ENCODE measurements around the gene COBLL1. TPM values are rescaled to one million over a fixed set of nuclear protein-coding genes. Genes with fewer than 3 reads are reported as not detected.

The COBLL1 gene
- total RNA-seq, 1 donor from 2014 or later, result 18.6 TPM

DNA sequence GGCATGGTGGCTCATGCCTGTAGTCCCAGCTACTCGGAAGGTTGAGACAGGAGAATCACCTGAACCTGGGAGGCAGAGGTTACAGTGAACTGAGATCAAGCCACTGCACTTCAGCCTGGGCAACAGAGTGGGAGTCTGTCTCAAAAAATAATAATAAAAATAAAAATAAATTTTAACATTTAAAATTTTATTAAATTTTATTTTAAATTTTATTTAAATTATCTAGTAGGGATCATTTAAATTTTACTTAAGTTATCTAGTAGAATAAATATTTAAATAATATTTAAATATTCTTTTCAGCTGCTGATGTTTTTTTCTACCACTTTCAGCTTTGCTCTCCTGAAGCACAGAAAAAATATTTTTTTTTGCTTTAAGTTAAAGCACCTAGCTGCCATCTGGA, 10.4 kb downstream of the COBLL1 start:
- H3K4me1 Mint-ChIP-seq (ENCODE audit: low read depth, unreplicated experiment), result no peaks in the 10 kb centered on the region
- no peak for DNase-seq (ENCODE audit: low read depth)
- Histone ChIP-seq H3K4me1 (ENCODE audit: insufficient read depth, low read length) (no peaks in the 10 kb centered on the region), H4K20me1 (ENCODE audit: insufficient read depth, low read length) (no peaks in the 10 kb centered on the region), H3K79me2 (ENCODE audit: insufficient read depth, low read length) (no peaks in the 10 kb centered on the region), H3K36me3 (ENCODE audit: insufficient read depth, low read length) (no peaks in the 10 kb centered on the region), H2AFZ (ENCODE audit: low read depth, low read length) (no peak overlapping the region), H3K4me2 (ENCODE audit: low read length) (no peak overlapping the region), H3K4me3 (ENCODE audit: insufficient read depth, low read depth, low read length) (no peak overlapping the region), H3K9me3 (ENCODE audit: insufficient read depth, low read depth, low read length) (no peaks in the 10 kb centered on the region), H3K9ac (ENCODE audit: low read length) (no peak overlapping the region), H3K27me3 (ENCODE audit: insufficient read depth, low read length) (no peaks in the 10 kb centered on the region), H3K27ac (ENCODE audit: low read depth, low read length) (no peak overlapping the region)
- H3K36me3 Mint-ChIP-seq (ENCODE audit: low read depth, unreplicated experiment), result no peaks in the 10 kb centered on the region
- FAIRE-seq, result no peak
- no peak overlapping the region for H3K4me3 Mint-ChIP-seq (ENCODE audit: unreplicated experiment)
- TF ChIP-seq EZH2 (IDR thresholded peaks at IDR 0.05; ENCODE audit: insufficient read depth, low read length), result no peak
- TF ChIP-seq, protein P1, sequence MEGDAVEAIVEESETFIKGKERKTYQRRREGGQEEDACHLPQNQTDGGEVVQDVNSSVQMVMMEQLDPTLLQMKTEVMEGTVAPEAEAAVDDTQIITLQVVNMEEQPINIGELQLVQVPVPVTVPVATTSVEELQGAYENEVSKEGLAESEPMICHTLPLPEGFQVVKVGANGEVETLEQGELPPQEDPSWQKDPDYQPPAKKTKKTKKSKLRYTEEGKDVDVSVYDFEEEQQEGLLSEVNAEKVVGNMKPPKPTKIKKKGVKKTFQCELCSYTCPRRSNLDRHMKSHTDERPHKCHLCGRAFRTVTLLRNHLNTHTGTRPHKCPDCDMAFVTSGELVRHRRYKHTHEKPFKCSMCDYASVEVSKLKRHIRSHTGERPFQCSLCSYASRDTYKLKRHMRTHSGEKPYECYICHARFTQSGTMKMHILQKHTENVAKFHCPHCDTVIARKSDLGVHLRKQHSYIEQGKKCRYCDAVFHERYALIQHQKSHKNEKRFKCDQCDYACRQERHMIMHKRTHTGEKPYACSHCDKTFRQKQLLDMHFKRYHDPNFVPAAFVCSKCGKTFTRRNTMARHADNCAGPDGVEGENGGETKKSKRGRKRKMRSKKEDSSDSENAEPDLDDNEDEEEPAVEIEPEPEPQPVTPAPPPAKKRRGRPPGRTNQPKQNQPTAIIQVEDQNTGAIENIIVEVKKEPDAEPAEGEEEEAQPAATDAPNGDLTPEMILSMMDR (IDR thresholded peaks at IDR 0.05; ENCODE audit: insufficient read depth, low read depth, low read length), result no peak
- no peaks in the 10 kb centered on the region for H3K27me3 Mint-ChIP-seq (ENCODE audit: low read depth, unreplicated experiment)
- no peak overlapping the region for H3K27ac Mint-ChIP-seq (ENCODE audit: unreplicated experiment)
- H3K9me3 Mint-ChIP-seq (ENCODE audit: unreplicated experiment), result no peaks in the 10 kb centered on the region

DNA sequence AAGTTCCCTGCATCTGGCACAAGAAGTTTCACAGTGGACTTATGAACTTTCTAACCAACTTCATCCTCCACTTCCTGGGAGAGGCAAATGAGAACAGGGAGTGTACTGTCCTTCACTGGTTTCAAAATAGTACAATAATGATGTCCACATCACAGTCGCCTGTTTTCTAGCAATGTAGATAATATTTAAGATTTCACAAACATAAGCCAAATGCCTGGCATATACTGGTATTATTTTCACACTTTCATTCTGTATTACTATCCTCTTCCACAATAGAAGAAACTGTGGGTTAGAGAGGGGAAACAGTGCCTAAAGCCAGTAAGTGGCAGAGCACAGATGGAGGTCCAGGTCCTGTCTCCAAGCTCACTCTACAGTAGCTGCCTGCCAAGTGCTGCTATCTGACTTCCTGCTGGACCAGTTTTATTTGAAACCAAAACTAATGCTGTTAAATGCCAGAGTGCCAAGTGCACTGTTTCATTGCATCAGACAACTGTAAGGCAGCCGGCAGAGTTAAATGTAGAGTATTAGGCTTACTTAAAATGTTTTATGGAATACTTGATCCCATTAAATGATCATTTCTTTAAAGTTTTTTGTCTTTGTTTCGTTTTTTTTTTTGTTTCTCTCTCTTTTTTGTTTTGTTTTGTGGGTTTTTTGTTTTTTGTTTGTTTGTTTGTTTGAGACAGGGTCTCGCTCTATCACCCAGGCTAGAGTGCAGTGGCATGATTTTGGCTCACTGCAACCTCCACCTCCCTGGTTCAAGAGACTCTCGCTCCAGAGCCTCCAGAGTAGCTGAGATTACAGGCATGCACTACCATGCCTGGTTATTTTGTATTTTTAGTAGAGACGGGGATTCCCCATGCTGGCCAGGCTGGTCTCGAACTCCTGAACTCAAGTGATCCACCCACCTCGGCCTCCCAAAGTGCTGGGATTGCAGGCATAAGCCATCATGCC, 15.1 kb downstream of the COBLL1 start:
- Histone ChIP-seq H3K9ac (ENCODE audit: low read length) (no peak overlapping the region), H2AFZ (ENCODE audit: low read depth, low read length) (no peak overlapping the region), H3K36me3 (ENCODE audit: insufficient read depth, low read length) (no peaks in the 10 kb centered on the region), H3K4me3 (ENCODE audit: insufficient read depth, low read depth, low read length) (no peak overlapping the region), H3K4me1 (ENCODE audit: insufficient read depth, low read length) (no peaks in the 10 kb centered on the region), H3K4me2 (ENCODE audit: low read length) (no peak overlapping the region), H3K27ac (ENCODE audit: low read depth, low read length) (no peak overlapping the region), H3K9me3 (ENCODE audit: insufficient read depth, low read depth, low read length) (no peaks in the 10 kb centered on the region), H3K27me3 (ENCODE audit: insufficient read depth, low read length) (no peaks in the 10 kb centered on the region), H4K20me1 (ENCODE audit: insufficient read depth, low read length) (no peaks in the 10 kb centered on the region), H3K79me2 (ENCODE audit: insufficient read depth, low read length) (no peaks in the 10 kb centered on the region)
- H3K27ac Mint-ChIP-seq (ENCODE audit: unreplicated experiment), result peak overlapping the region; percentile 69
- H3K9me3 Mint-ChIP-seq (ENCODE audit: unreplicated experiment), result no peaks in the 10 kb centered on the region
- TF ChIP-seq, protein P1 (IDR thresholded peaks at IDR 0.05; ENCODE audit: insufficient read depth, low read depth, low read length), result no peak
- no peak for TF ChIP-seq EZH2 (IDR thresholded peaks at IDR 0.05; ENCODE audit: insufficient read depth, low read length)
- FAIRE-seq (no peak), DNase-seq (ENCODE audit: low read depth) (no peak)
- no peak overlapping the region for H3K4me3 Mint-ChIP-seq (ENCODE audit: unreplicated experiment)
- H3K36me3 Mint-ChIP-seq (ENCODE audit: low read depth, unreplicated experiment), result no peaks in the 10 kb centered on the region
- no peaks in the 10 kb centered on the region for H3K4me1 Mint-ChIP-seq (ENCODE audit: low read depth, unreplicated experiment)
- H3K27me3 Mint-ChIP-seq (ENCODE audit: low read depth, unreplicated experiment), result no peaks in the 10 kb centered on the region

DNA sequence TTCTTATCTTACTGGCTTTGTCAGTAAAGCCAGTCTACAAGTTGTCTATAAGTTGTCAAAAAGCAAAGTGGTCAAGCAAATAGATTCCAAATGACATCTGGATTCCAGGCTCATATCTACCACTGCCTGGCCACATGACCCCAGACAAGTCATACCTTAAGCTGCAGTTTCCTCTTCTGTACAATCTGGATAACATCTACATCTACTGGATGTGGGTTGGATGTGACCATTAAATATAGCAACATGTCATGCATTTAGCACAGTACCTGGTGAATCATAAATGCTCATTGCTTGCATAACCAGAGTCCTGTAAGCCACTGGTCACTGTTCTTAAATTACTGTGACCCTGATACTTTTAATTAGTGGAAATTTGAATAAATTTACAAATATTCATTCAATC, 16.8 kb downstream of the COBLL1 start:
- no peak for DNase-seq (ENCODE audit: low read depth)
- no peaks in the 10 kb centered on the region for H3K79me2 ChIP-seq (ENCODE audit: insufficient read depth, low read length)

More for the DNA sequence above, 16.8 kb downstream of the COBLL1 start:
- Mint-ChIP-seq H3K36me3 (ENCODE audit: low read depth, unreplicated experiment) (no peaks in the 10 kb centered on the region), H3K4me3 (ENCODE audit: unreplicated experiment) (no peak overlapping the region), H3K27ac (ENCODE audit: unreplicated experiment) (no peak overlapping the region), H3K4me1 (ENCODE audit: low read depth, unreplicated experiment) (no peaks in the 10 kb centered on the region), H3K9me3 (ENCODE audit: unreplicated experiment) (no peaks in the 10 kb centered on the region), H3K27me3 (ENCODE audit: low read depth, unreplicated experiment) (no peaks in the 10 kb centered on the region)
- Histone ChIP-seq H3K4me1 (ENCODE audit: insufficient read depth, low read length) (no peaks in the 10 kb centered on the region), H3K4me2 (ENCODE audit: low read length) (no peak overlapping the region), H3K9me3 (ENCODE audit: insufficient read depth, low read depth, low read length) (no peaks in the 10 kb centered on the region), H3K4me3 (ENCODE audit: insufficient read depth, low read depth, low read length) (no peak overlapping the region), H2AFZ (ENCODE audit: low read depth, low read length) (no peak overlapping the region), H3K9ac (ENCODE audit: low read length) (no peak overlapping the region), H3K27me3 (ENCODE audit: insufficient read depth, low read length) (no peaks in the 10 kb centered on the region), H4K20me1 (ENCODE audit: insufficient read depth, low read length) (no peaks in the 10 kb centered on the region), H3K27ac (ENCODE audit: low read depth, low read length) (no peak overlapping the region), H3K36me3 (ENCODE audit: insufficient read depth, low read length) (no peaks in the 10 kb centered on the region)
- TF ChIP-seq EZH2 (IDR thresholded peaks at IDR 0.05; ENCODE audit: insufficient read depth, low read length), result no peak
- TF ChIP-seq, protein P1 (IDR thresholded peaks at IDR 0.05; ENCODE audit: insufficient read depth, low read depth, low read length), result no peak
- no peak for FAIRE-seq
